Endothelial cell of hepatic sinusoid (primary cell): ENCODE data around the gene NRF1.
"Not testable (repeated sequence)": the region's sequence is repeated elsewhere in the genome, so short reads cannot be mapped to it uniquely, and the experiment has no call there.

Experiments
- in situ Hi-C: cut with HindIII; loops from 2 replicates; pipeline ENCODE4 v1.10.0; 2017; ENCODE audit warnings: low sequenced_read_pairs

Gene NRF1

DNA sequence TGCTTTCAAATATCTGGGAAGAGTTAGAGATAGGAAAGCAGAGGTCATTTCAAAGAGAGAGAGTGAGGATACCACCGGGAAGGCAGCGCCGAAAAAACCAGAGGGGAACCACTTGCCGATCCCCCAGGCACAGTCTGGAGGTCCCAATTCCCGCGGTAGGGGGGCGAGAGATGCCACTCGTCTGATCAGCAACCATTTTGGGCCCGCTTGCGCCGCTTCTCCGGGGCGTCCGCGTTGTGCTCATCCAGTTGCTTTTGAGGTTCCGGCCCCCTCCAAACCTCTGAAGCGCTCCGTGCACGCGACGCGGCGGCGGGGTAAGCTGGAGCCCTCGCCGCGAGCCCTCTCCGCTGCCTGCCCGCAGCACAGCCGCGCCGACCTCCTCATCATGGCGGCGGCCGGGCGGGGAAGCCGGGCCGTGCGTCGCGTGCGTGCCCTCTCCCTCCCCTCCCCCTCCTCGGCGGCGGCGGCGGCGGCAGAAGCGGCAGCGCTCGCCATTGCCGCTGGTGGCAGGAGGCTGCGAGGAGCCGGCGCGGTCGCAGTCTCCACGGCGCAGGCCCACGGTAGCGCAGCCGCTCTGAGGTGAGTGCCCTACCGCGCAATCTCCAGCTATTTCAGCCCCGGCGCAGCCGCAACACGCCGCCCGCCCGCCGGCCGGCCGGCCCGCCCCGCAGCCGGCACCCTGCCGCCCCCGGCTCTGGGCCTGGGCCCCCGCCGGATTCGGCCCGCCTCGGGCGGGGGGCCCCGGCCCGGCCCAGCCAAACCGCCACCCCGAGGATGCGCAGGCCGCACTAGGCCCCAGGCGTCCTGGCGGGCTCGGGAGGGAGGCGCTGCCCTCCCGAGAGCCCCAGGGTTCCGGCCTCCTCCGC lies at the start of gene NRF1:
Gene NRF1, plus strand, starts transcription at position 475 of the 866 bp plus-strand sequence. CDS start 45,632 bp downstream, outside the sequence.
- in situ Hi-C loops: no loop called here

DNA sequence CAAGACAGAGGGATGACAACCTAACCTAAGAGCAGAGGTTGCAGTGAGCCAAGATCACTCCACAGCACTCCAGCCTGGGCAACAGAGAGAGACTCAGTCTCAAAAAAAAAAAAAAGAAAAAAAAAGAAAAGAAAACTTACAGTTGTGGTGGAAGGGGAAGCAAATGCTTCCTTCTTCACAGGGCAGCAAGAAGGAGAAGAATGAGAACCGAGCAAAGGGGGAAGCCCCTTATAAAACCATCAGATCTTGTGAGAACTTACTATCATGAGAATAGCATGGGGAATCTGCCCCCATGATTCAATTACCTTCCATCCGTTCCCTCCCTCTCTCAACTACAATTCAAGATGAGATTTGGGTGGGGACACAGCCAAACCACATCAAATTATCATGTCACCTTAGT lies 45.2 kb upstream of the NRF1 start:
- in situ Hi-C loops: not testable (repeated sequence)

GRCh38 chr7:129567377-129567776 lies 44.1 kb upstream of the NRF1 start:
- in situ Hi-C loops: no loop called here

DNA sequence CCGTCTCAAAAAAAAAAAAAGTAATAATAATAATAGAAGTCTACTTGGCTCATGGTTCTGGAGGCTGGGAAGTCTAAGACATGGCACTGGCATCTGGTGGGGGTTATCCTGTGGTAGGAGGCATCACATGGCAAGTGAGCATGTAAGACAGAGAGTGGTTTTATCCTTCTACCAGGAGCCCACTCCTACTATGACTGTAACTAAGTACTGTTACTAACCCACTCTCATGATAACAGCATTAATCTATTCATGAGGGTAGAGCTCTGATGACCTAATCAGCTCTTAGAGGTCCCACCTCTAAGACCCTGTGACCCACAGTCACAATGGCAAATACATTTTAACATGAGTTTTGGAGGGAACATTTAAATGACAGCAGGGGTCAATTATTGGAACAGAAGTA lies 43.3 kb upstream of the NRF1 start:
- in situ Hi-C loops: no loop called here

GRCh38 chr7:129569326-129569725 lies 42.2 kb upstream of the NRF1 start:
- in situ Hi-C loops: no loop called here

- in situ Hi-C loops: no loop called here
Observed at GRCh38 chr7:129569811-129570215, 41.7 kb upstream of the NRF1 start.

GRCh38 chr7:129571201-129571600 lies 40.3 kb upstream of the NRF1 start:
- in situ Hi-C loops: no loop called here

DNA sequence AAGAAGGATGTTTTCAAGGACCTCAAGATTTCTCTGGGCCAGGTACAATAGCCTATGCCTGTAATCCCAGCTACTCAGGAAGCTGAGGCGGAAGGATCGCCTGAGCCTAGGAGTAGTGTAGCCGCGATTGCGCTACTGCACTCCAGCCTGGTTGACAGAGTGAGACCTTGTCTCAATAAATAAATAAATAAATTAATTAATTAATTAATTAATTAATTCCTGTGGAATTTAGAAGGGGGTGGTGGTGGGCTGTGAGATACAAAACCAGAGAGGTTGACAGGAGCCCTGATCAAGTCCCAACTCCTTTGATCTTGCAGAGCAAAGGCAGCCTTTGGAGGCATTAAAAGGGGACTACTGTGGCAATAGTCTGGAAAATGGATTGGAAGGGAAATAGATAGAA lies 39.3 kb upstream of the NRF1 start:
- in situ Hi-C loops: no loop called here

DNA sequence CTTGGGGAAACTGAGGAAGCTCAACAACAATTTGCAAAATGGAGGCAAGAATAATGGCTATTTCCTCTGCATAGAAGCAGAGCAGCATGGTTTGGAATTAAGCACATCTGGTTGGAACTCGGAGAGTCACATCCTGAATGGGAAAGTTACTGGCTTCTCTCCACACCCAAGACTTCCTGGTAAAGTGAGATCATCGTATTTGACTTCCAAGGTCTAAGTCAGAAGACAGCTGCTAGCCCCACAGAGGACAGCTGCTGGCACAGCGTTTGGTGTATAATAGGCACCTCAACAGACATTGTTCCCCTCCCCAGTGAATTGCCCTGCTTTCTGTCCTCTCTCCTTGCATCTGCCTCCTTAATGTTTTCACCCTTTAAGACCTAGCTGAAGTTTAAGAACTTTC lies 37.0 kb upstream of the NRF1 start:
- in situ Hi-C loops: no loop called here

- in situ Hi-C loops: no loop called here
Observed at GRCh38 chr7:129575699-129576098, 35.8 kb upstream of the NRF1 start.

DNA sequence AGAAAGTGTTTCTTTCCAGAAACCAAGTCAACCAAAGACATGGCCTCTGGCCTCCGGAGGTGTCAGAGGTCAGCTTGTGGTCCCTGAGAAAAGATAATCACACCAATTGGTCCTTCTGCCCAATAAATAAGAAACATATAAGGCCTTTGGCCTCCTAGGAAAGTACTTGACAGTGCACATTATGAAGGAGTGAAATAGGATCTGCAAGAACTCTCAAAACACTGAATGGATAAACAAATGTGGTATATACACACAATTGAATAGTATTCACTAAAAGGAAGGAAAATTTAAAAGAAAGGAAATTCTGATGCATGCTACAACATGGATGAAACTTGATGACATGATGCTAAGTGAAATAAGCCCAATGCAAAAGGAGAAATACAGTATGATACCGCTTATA lies 35.4 kb upstream of the NRF1 start:
- in situ Hi-C loops: no loop called here

GRCh38 chr7:129578829-129579228 lies 32.7 kb upstream of the NRF1 start:
- in situ Hi-C loops: no loop called here

DNA sequence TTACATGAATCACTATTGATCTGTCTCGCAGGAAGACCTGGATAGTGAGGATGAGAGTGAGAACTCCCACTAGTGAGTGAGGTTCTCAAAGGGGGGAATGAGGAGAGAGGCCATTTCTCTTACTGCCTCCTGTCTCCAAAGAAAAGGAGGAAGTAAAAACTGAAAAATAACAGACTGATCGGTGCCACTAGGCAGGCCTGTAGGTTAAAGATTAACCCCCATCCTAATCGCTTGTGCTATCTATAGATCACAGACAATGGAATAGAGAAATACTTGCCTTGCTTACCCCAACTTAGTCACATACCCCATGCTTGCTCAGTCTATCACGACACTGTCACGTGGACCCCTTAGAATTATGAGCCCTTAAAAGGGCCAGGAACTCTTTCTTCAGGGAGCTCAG lies 25.3 kb upstream of the NRF1 start:
- in situ Hi-C loops: not testable (repeated sequence)

- in situ Hi-C loops: no loop called here
Observed at GRCh38 chr7:129588268-129588667, 23.3 kb upstream of the NRF1 start.

DNA sequence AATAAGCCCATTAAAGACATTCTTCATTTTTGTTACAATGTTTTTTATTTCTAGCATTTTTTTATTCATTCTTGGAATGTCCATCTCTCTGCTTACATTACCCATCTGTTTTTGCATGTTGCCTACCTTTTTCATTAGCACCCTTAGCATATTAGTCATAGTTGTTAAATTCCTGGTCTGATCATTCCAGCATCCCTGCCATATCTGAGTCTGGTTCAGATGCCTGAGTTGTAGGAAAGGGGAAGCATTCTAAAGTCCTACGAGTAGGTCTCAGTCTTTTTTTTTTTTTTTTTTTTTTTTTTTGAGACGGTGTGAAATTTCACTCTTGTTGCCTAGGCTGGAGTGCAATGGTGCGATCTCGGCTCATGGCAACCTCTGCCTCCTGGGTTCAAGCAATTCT lies 19.7 kb upstream of the NRF1 start:
- in situ Hi-C loops: no loop called here

DNA sequence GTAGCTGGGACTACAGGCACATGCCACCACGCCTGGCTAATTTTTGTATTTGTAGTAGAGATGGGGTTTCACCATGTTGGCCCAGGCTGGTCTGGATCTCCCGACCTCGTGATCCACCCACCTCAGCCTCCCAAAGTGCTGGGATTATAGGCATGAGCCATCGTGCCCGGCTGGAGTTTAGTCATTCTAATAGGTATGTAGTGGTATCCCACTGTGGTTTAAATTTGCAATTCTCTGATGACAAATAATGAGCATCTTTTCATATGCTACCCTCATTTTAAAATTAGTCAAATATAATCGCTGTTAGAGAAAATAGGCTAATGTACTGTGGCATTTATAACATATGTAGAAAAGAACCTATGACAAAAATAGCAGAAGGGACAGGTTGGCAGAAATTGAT lies 15.1 kb upstream of the NRF1 start:
- in situ Hi-C loops: not testable (repeated sequence)

- in situ Hi-C loops: no loop called here
Observed at GRCh38 chr7:129597672-129598071, 13.8 kb upstream of the NRF1 start.

GRCh38 chr7:129599174-129599573 lies 12.3 kb upstream of the NRF1 start:
- in situ Hi-C loops: no loop called here

- in situ Hi-C loops: not testable (repeated sequence)
Observed at GRCh38 chr7:129603594-129603993, 7.9 kb upstream of the NRF1 start.

GRCh38 chr7:129604021-129604420 lies 7.5 kb upstream of the NRF1 start:
- in situ Hi-C loops: not testable (repeated sequence)

- in situ Hi-C loops: no loop called here
Observed at GRCh38 chr7:129604713-129605437, 6.6 kb upstream of the NRF1 start.

DNA sequence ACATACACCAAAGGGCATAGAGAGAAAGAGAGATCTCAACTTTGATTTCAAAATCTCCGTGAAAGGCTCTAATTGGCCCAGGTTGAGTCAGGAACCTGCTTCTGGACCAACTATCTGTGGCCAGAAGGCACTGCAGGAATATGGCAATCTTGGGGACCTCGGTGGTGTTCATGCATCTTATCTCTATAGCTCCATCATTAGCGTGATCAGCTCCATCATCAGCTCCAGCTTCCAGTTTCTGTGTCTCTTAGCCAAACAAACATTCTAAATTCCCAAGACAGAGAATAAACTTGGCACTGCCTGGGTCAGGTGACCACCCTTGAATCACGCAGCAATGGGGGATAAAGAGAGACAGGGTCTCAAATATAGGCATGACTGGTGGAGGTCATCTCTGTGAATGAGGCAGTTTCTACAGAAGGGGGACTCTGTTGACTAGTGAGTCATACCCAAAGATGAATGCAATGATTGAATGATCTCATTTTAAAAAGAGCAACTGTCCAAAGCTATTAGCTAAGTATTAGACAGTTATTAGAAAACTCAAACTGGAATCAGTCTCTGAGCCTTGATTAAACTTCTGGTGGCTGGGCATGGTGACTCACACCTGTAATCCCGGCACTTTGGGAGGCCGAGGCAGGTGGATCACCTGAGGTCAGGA lies 5.4 kb upstream of the NRF1 start:
- in situ Hi-C loops: no loop called here
